Activated T-helper 9 cell treated with anti-CD3 and anti-CD28 coated beads, Interleukin-2, amount 50 U/mL, for 16 hours (primary cell): ENCODE measurements around the gene GDAP1L1.
"Not testable (repeated sequence)": the region's sequence is repeated elsewhere in the genome, so short reads cannot be mapped to it uniquely, and the experiment has no call there.

Experiments
- DNase-seq: peaks from one replicate; pipeline ENCODE4 v3.0.0-alpha.2; 2020; ENCODE audit warnings: low read depth

Gene GDAP1L1

GRCh38 chr20:44255942-44256341, 8.8 kb downstream of the GDAP1L1 start:
- DNase-seq: no peak

- DNase-seq: no peak
Observed at GRCh38 chr20:44256961-44257360, 9.9 kb downstream of the GDAP1L1 start.

GRCh38 chr20:44258226-44258890, 11.2 kb downstream of the GDAP1L1 start:
- DNase-seq: no peak

- no peak for DNase-seq
Observed at GRCh38 chr20:44264287-44264686, 17.2 kb downstream of the GDAP1L1 start.

GRCh38 chr20:44268802-44269201, 21.7 kb downstream of the GDAP1L1 start:
- no peak for DNase-seq

- DNase-seq: no peak
Observed at GRCh38 chr20:44271915-44272663, 25.0 kb downstream of the GDAP1L1 start.

- no peak for DNase-seq
Observed at GRCh38 chr20:44273231-44274215, 26.4 kb downstream of the GDAP1L1 start.

- DNase-seq: no peak
Observed at GRCh38 chr20:44274303-44275017, 27.4 kb downstream of the GDAP1L1 start.

GRCh38 chr20:44279228-44279627, 32.1 kb downstream of the GDAP1L1 start:
- no peak for DNase-seq

- DNase-seq: no peak
Observed at GRCh38 chr20:44280387-44280786, 33.3 kb downstream of the GDAP1L1 start.

- DNase-seq: no peak
Observed at GRCh38 chr20:44282192-44282591, 35.1 kb downstream of the GDAP1L1 start.

GRCh38 chr20:44284032-44284431, 36.9 kb downstream of the GDAP1L1 start:
- DNase-seq: no peak

GRCh38 chr20:44287272-44288097, 40.4 kb downstream of the GDAP1L1 start:
- no peak for DNase-seq

GRCh38 chr20:44288252-44288651, 41.1 kb downstream of the GDAP1L1 start:
- no peak for DNase-seq

GRCh38 chr20:44291754-44292153, 44.6 kb downstream of the GDAP1L1 start:
- no peak for DNase-seq

- DNase-seq: no peak
Observed at GRCh38 chr20:44296011-44296410, 48.9 kb downstream of the GDAP1L1 start.

GRCh38 chr20:44297721-44298120, 50.6 kb downstream of the GDAP1L1 start:
- DNase-seq: no peak

- DNase-seq: not testable (repeated sequence)
Observed at GRCh38 chr20:44299011-44299535, 52.0 kb downstream of the GDAP1L1 start.

- DNase-seq: no peak
Observed at GRCh38 chr20:44301285-44301684, 54.2 kb downstream of the GDAP1L1 start.

GRCh38 chr20:44302026-44302669, 55.0 kb downstream of the GDAP1L1 start:
- no peak for DNase-seq
